ENCODE results near the gene EVI2B.
"Not testable (repeated sequence)": the region's sequence is repeated elsewhere in the genome, so short reads cannot be mapped to it uniquely, and the experiment has no call there.

- not testable (repeated sequence) for TF ChIP-seq CTCF (conservative IDR thresholded peaks at IDR 0.05; ENCODE audit: low read depth, low read length); EZH2phosphoT487 (IDR thresholded peaks at IDR 0.05; ENCODE audit: borderline replicate concordance, low read length); EZH2 (IDR thresholded peaks at IDR 0.05; ENCODE audit: low read length, unreplicated experiment)
Measured at GRCh38 chr17:31312223-31312622, 1.6 kb downstream of the EVI2B start.

Measured in PC-3 (cell line).